ENCODE measurements around the gene ALDH3A1.

Gene ALDH3A1

DNA sequence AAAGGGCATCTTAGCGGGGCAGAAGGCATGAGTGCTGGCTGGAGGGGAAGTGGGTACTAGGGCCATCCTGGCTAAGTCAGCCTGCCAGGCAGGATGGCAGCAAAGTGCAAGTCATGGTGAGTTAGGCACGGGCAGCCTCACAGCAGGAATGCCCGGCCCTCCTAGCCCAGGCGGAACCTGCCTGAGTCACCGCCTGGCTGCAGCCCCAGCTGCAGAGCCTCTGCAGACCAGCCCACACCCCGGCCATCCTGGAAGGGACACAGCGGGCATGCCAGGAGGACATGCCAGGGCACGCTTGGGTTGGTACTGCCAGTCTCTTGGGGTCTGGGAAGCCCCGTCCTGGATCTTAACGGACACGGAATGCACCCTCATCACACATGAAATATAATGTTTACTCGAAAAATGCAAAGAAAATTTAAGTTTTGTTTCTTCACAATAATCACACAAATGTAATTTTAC lies 5.0 kb upstream of the ALDH3A1 start:
- no peak for TF ChIP-seq Cebpa-rat (IDR thresholded peaks at IDR 0.05)
- no peak overlapping the region for H3K4me3 ChIP-seq
- H3K27me3 ChIP-seq: no peaks in the 10 kb centered on the region
- no peaks in the 10 kb centered on the region for H3K36me3 ChIP-seq
- peak overlapping the region in 7 of 11 experiments; percentile 25 to 73 (median 48); a peak in 10 of 22 replicates for H3K27ac ChIP-seq
- H4K20me1 ChIP-seq: no peaks in the 10 kb centered on the region; a peak in 1 of 22 replicates
- peak overlapping the region in 6 of 11 experiments; percentile 23 to 73 (median 56); a peak in 11 of 22 replicates for H3K4me2 ChIP-seq
- H3K9ac ChIP-seq: peak overlapping the region in 2 of 11 experiments; percentile 5 to 50; a peak in 3 of 22 replicates
- H3K4me1 ChIP-seq: peaks cover 0 to 23% (median 10%) of the 10 kb centered on the region in 10 experiments; a peak in 11 of 20 replicates
- H3K9me3 ChIP-seq (replicated peaks in 1 of 11): no peaks in the 10 kb centered on the region

DNA sequence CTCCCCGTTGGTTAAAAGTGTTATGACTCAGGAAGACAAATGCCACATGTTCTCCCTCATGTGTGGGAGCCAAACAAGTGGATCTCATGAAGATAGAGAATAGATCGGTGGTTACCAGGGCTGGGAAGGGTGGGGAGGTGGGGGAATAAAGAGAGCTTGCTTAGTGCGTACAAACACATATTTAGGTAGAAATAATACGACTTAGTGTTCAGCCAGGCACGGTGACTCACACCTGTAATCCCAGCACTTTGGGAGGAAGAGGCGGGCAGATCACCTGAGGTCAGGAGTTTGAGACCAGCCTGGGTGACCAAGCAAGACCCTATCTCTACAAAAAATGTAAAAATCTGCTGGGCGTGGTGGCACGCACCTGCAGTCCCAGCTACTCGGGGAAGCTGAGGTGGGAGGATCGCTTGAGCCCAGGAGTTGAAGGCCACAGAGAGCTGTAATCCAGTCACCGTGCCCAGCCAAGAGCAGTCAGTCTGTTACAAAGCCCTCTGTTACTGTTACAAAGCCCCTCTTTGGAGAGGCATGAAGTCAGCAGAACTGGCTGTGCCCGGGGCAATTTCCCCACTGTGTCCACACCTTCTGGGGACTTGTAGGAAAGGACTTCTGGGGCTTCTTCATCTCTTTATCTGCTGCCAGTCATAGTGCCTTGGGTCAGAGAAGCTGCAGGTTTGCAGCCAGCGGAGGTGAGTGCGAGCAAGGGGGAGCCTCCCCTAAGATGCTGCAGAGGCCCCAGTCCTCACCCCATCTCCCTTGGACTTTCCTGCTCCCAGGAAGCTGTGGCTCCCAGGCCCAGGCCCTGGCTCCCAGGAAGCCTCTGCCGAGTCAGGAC lies 4.3 kb upstream of the ALDH3A1 start:
- Histone ChIP-seq H4K20me1 (no peaks in the 10 kb centered on the region; a peak in 1 of 22 replicates), H3K27ac (peak overlapping the region in 7 of 11 experiments; percentile 25 to 73 (median 48); a peak in 10 of 22 replicates), H3K27me3 (no peaks in the 10 kb centered on the region), H3K4me2 (peak overlapping the region in 6 of 11 experiments; percentile 23 to 73 (median 56); a peak in 11 of 22 replicates), H3K4me3 (no peak overlapping the region), H3K36me3 (no peaks in the 10 kb centered on the region), H3K9ac (peak overlapping the region in 2 of 11 experiments; percentile 5 to 50; a peak in 4 of 22 replicates), H3K9me3 (replicated peaks in 1 of 11) (no peaks in the 10 kb centered on the region), H3K4me1 (peaks cover 0 to 23% (median 10%) of the 10 kb centered on the region in 10 experiments; a peak in 11 of 20 replicates)
- no peak for TF ChIP-seq Cebpa-rat (IDR thresholded peaks at IDR 0.05)

DNA sequence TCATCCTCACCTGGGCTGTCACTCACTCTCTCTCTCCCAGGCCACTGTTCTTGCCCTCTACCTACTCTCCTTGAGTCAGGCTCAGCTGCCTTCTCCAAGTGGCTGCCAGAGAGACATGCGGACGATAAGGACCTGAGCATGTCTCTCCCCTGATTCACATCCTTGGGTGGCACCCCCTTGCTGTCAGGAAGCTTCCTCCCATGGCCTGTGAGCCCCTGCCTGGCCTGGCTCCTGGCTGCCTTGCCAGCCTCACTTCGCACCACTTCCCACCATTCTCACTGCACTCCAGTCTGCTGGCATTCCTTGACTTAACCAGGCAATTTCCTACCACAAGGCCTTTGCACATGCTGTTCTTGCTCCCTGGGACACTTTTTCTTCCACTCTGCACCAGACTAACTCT lies 2.7 kb upstream of the ALDH3A1 start:
- H3K4me1 ChIP-seq: peaks cover 0 to 23% (median 10%) of the 10 kb centered on the region in 10 experiments; a peak in 11 of 20 replicates
- H3K36me3 ChIP-seq: no peaks in the 10 kb centered on the region
- H3K27me3 ChIP-seq: no peaks in the 10 kb centered on the region
- no peak overlapping the region for H3K9ac ChIP-seq
- no peak for TF ChIP-seq Cebpa-rat (IDR thresholded peaks at IDR 0.05)
- no peak overlapping the region for H3K4me2 ChIP-seq
- H3K9me3 ChIP-seq (replicated peaks in 1 of 11): no peaks in the 10 kb centered on the region
- no peaks in the 10 kb centered on the region; a peak in 1 of 22 replicates for H4K20me1 ChIP-seq
- no peak overlapping the region for H3K4me3 ChIP-seq
- no peak overlapping the region for H3K27ac ChIP-seq

DNA sequence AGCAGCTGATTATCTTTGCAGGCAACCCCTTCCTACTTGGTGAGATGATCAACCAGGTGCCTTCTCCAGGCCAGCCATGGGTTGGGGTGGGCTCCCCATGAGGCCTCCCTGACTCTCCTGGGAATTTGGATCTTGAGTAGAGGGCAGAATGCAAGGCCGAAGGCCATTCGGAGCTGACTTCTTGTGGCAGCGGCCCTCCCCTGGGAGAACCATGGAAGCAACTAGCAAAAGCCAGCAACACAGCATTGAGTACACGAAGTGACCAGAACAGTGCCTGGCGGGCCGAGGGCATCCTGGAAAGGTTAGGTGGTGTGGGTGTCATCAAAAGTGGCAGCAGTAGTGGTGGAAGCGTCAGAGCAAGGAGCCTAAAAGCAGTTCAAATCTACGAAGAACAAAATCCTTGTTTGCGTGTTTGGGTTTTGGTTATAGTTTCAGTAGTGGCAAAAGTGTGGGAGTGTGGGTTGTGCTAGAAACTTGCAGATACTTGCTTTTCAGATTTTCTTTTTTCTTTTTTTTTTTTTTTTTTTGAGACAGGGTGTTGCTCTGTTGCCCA lies 2.0 kb upstream of the ALDH3A1 start:
- Histone ChIP-seq H3K27ac (no peak overlapping the region), H3K36me3 (no peaks in the 10 kb centered on the region), H3K4me1 (peaks cover 0 to 27% (median 10%) of the 10 kb centered on the region in 10 experiments; a peak in 13 of 20 replicates), H3K27me3 (no peaks in the 10 kb centered on the region; a peak in 1 of 22 replicates), H3K4me3 (no peak overlapping the region), H3K4me2 (no peak overlapping the region), H3K9me3 (replicated peaks in 1 of 11) (no peaks in the 10 kb centered on the region), H4K20me1 (no peaks in the 10 kb centered on the region; a peak in 1 of 22 replicates), H3K9ac (no peak overlapping the region)
- no peak for TF ChIP-seq Cebpa-rat (IDR thresholded peaks at IDR 0.05)

DNA sequence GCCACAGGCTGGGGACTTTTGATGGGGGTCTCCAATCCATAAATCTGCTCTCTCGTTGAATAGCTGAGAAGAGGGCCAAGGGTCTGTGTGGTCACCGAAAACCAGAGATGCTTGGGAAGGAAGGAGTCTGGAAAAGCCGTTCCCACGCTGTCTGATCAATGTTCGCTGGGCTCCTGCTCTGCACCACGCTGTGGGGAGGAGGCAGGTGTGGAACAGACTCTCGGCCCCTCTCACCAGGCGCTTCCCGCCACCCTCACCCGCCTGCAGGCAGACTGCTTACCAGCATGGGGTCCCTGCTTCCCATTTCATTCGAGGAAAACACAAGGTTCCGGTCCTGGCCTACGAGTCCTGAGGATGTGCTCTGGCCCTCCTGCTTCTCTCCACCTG lies 702 bp upstream of the ALDH3A1 start:
- Histone ChIP-seq H3K4me1 (peaks cover 0 to 23% (median 10%) of the 10 kb centered on the region in 10 experiments; a peak in 14 of 20 replicates), H3K9me3 (replicated peaks in 1 of 11) (no peaks in the 10 kb centered on the region), H3K27me3 (no peaks in the 10 kb centered on the region; a peak in 1 of 22 replicates), H3K27ac (no peak overlapping the region), H3K9ac (no peak overlapping the region), H4K20me1 (no peaks in the 10 kb centered on the region; a peak in 1 of 22 replicates), H3K4me3 (no peak overlapping the region), H3K36me3 (no peaks in the 10 kb centered on the region), H3K4me2 (no peak overlapping the region)
- no peak for TF ChIP-seq Cebpa-rat (IDR thresholded peaks at IDR 0.05)

DNA sequence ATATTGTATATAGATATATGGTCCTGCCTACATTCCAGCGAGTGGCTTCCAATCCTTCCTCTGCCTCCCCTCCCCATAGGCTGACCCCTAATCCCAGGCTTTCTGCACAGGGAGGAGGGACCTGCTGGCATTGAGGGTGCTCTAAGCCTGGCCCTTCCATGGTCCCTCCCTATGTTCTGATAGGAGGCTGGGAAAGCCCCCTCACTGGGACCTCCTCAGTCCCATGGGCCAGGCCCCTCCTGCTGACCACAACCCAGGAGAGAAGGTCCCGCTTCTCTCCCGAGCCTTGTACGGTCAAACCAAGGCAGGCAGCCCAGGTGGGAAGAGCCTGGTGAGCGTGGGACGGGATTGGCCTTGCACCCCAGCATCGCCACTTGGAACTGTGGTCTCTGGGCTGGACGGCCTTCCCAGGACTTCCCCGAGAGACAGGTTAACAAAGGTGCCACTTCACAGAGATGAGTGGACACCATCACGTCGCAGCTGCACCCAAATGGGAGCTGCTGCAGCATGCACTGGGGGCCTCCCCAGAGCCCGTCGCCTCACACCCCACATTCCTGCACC lies 859 bp downstream of the ALDH3A1 start:
- H3K9me3 ChIP-seq (replicated peaks in 1 of 11): no peaks in the 10 kb centered on the region
- H4K20me1 ChIP-seq: no peaks in the 10 kb centered on the region
- H3K4me1 ChIP-seq: peaks cover 0 to 8% (median 3%) of the 10 kb centered on the region in 10 experiments; a peak in 7 of 20 replicates
- H3K9ac ChIP-seq: no peak overlapping the region
- no peak overlapping the region for H3K27ac ChIP-seq
- no peaks in the 10 kb centered on the region for H3K36me3 ChIP-seq
- no peak overlapping the region for H3K4me3 ChIP-seq
- H3K27me3 ChIP-seq: no peaks in the 10 kb centered on the region; a peak in 1 of 22 replicates
- H3K4me2 ChIP-seq: no peak overlapping the region
- TF ChIP-seq Cebpa-rat (IDR thresholded peaks at IDR 0.05): no peak

DNA sequence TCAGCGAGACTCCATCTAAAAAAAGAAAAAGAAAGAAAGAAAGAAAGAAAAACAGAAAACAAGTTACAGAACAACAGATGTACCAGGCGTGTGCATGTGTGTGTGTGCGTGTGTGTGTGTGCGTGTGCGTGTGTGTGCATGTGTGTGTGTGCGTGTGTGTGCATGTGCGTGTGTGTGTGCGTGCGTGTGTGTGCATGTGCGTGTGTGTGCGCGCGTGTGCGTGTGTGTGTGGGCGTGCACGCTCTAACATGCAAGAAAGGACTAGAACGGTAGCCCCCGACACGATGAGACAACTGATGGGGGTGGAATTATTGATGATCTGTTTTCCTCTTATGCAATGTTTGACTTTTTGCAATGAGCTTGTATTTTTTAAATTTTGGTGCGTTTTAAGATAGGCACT lies 1.6 kb downstream of the ALDH3A1 start:
- peaks cover 0 to 8% (median 3%) of the 10 kb centered on the region in 10 experiments; a peak in 6 of 20 replicates for H3K4me1 ChIP-seq
- H3K27ac ChIP-seq: no peak overlapping the region
- H3K4me3 ChIP-seq: no peak overlapping the region
- no peak overlapping the region for H3K9ac ChIP-seq
- H3K36me3 ChIP-seq: no peaks in the 10 kb centered on the region
- TF ChIP-seq Cebpa-rat (IDR thresholded peaks at IDR 0.05): no peak
- H3K27me3 ChIP-seq: no peaks in the 10 kb centered on the region; a peak in 1 of 22 replicates
- H4K20me1 ChIP-seq: no peaks in the 10 kb centered on the region
- H3K4me2 ChIP-seq: no peak overlapping the region
- no peaks in the 10 kb centered on the region for H3K9me3 ChIP-seq (replicated peaks in 1 of 11)

DNA sequence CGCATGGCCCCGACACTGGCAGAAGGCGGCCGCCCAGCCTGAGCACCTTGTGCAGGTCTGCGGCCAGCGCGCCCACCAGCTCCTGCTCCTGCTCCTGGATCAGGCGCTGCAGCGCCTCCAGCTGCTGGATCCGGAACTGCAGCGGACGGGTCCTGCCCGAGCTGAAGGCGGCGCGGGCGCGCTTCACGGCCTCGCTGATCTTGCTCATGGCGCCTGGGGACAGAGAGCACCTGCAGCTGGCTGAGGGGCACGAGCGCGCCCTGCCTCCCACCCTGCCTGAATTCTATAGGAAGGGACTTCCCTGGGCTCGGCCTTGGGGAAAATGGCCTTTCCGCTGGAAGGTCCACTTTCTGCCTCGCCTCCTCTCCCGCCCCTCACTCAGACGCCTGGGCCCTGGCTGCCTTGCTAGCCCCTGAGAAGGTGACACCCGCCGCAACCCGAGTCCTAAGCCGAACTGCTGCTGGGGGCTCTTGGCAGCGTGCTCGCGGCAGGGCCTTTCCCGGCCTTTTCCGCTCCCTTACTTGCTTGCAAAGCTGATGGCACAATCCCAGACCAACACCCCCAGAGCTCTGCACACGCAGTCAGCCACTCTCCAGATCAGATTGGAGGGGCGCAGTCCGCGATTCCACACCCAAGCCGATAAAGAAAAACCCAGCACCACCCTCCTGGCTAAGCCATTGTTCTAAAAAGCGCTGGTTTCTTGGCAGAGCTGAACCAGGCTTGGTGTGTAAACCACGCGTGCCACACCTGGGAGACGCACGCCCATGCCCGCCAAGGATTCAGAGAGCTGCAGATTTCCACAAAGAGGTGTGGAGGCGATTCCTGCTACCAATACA lies 3.0 kb downstream of the ALDH3A1 start:
- no peaks in the 10 kb centered on the region for H3K9me3 ChIP-seq (replicated peaks in 1 of 11)
- no peak for TF ChIP-seq Cebpa-rat (IDR thresholded peaks at IDR 0.05)
- H3K4me3 ChIP-seq: peak overlapping the region; percentile 39 to 70 (median 54); a peak in 19 of 20 replicates
- H4K20me1 ChIP-seq: peaks cover 0 to under 1% (median 0%) of the 10 kb centered on the region in 11 experiments; a peak in 1 of 22 replicates
- H3K9ac ChIP-seq: peak overlapping the region in 5 of 11 experiments; percentile 15 to 70 (median 37); a peak in 6 of 22 replicates
- H3K27me3 ChIP-seq: no peaks in the 10 kb centered on the region; a peak in 1 of 22 replicates
- peaks cover 0 to 8% (median 3%) of the 10 kb centered on the region in 10 experiments; a peak in 6 of 20 replicates for H3K4me1 ChIP-seq
- no peaks in the 10 kb centered on the region for H3K36me3 ChIP-seq
- no peak overlapping the region for H3K27ac ChIP-seq
- peak overlapping the region; percentile 57 to 92 (median 84); a peak in 21 of 22 replicates for H3K4me2 ChIP-seq
